ENCODE data around the gene GOLGA6D. TPM values are rescaled to one million over a fixed set of nuclear protein-coding genes. Genes with fewer than 3 reads are reported as not detected.
"Not testable (repeated sequence)": the region's sequence is repeated elsewhere in the genome, so short reads cannot be mapped to it uniquely, and the experiment has no call there.

The GOLGA6D gene
- total RNA-seq, 4 donors from 2014 or later = not detected

- no peak for DNase-seq (ENCODE audit: extremely low spot score)
- 81% methylated on average over 5 of the region's 11 CpGs for WGBS
- no peak overlapping the region for H3K4me3 ChIP-seq
- intact Hi-C loops (cut with DNase I) = loop anchor here (10.0 kb wide), 1 partner anchor 67 kb away; no protein-coding TSS in a partner anchor
- no peak for TF ChIP-seq POLR2AphosphoS5 (IDR thresholded peaks at IDR 0.05)
- TF ChIP-seq POLR2A (IDR thresholded peaks at IDR 0.05; ENCODE audit: low read depth) = no peak
- no peak for TF ChIP-seq EP300 (IDR thresholded peaks at IDR 0.05)
- TF ChIP-seq CTCF (IDR thresholded peaks at IDR 0.05) = no peak
- no peaks in the 10 kb centered on the region for H3K4me1 ChIP-seq
- peaks cover 0 to 59% (median 0%) of the 10 kb centered on the region in 4 donors for H3K27me3 ChIP-seq
- H3K27ac ChIP-seq (replicated peaks in 1 of 4) = no peak overlapping the region
- H3K36me3 ChIP-seq = no peaks in the 10 kb centered on the region
- H3K9me3 ChIP-seq = no peaks in the 10 kb centered on the region
Measured at GRCh38 chr15:75237316-75237982, 45.2 kb upstream of the GOLGA6D start.

- peaks cover 0 to 52% (median 0%) of the 10 kb centered on the region in 4 donors for H3K27me3 ChIP-seq
- DNase-seq (ENCODE audit: extremely low spot score) = no peak
- H3K27ac ChIP-seq (replicated peaks in 1 of 4) = no peak overlapping the region
- no peak for TF ChIP-seq POLR2A (IDR thresholded peaks at IDR 0.05; ENCODE audit: low read depth)
- no peak for TF ChIP-seq EP300 (IDR thresholded peaks at IDR 0.05)
- no peak for TF ChIP-seq POLR2AphosphoS5 (IDR thresholded peaks at IDR 0.05)
- no peak for TF ChIP-seq CTCF (IDR thresholded peaks at IDR 0.05)
- no peaks in the 10 kb centered on the region for H3K36me3 ChIP-seq
- no peak overlapping the region for H3K4me3 ChIP-seq
- H3K4me1 ChIP-seq = no peaks in the 10 kb centered on the region
- intact Hi-C loops (cut with DNase I) = loop anchor here (10.0 kb wide), 1 partner anchor 67 kb away; no protein-coding TSS in a partner anchor
- WGBS = 68% methylated on average over 5 of the region's 5 CpGs
- H3K9me3 ChIP-seq = no peaks in the 10 kb centered on the region
Measured at GRCh38 chr15:75238150-75238549, 44.5 kb upstream of the GOLGA6D start.

- H3K4me1 ChIP-seq; intact Hi-C loops (cut with DNase I); H3K4me3 ChIP-seq; H3K36me3 ChIP-seq; DNase-seq (ENCODE audit: extremely low spot score); H3K27ac ChIP-seq (replicated peaks in 1 of 4); H3K9me3 ChIP-seq: not testable (repeated sequence)
- H3K27me3 ChIP-seq = peaks cover 0 to 26% (median 0%) of the 10 kb centered on the region in 4 donors
- WGBS = 91% methylated on average over 1 of the region's 1 CpG
Measured at GRCh38 chr15:75245741-75246140, 36.9 kb upstream of the GOLGA6D start.

- H3K4me3 ChIP-seq; H3K27ac ChIP-seq (replicated peaks in 1 of 4); H3K4me1 ChIP-seq; intact Hi-C loops (cut with DNase I); DNase-seq (ENCODE audit: extremely low spot score); H3K36me3 ChIP-seq; H3K9me3 ChIP-seq: not testable (repeated sequence)
- WGBS = 74% methylated on average over 6 of the region's 6 CpGs
- H3K27me3 ChIP-seq = peaks cover 0 to 31% (median 0%) of the 10 kb centered on the region in 4 donors
Measured at GRCh38 chr15:75248991-75249390, 33.6 kb upstream of the GOLGA6D start.

GRCh38 chr15:75249726-75250125, 32.9 kb upstream of the GOLGA6D start:
- Histone ChIP-seq H3K36me3 (no peaks in the 10 kb centered on the region), H3K27ac (replicated peaks in 1 of 4) (no peak overlapping the region), H3K4me1 (no peaks in the 10 kb centered on the region), H3K27me3 (peaks cover 0 to 31% (median 0%) of the 10 kb centered on the region in 4 donors), H3K4me3 (no peak overlapping the region), H3K9me3 (no peaks in the 10 kb centered on the region)
- intact Hi-C loops (cut with DNase I) = no loop called here
- no peak for TF ChIP-seq EP300 (IDR thresholded peaks at IDR 0.05)
- no peak for TF ChIP-seq POLR2AphosphoS5 (IDR thresholded peaks at IDR 0.05)
- TF ChIP-seq CTCF (IDR thresholded peaks at IDR 0.05) = no peak
- no peak for TF ChIP-seq POLR2A (IDR thresholded peaks at IDR 0.05; ENCODE audit: low read depth)
- WGBS = 65% methylated on average over 4 of the region's 4 CpGs
- DNase-seq (ENCODE audit: extremely low spot score) = no peak

GRCh38 chr15:75251343-75251742, 31.3 kb upstream of the GOLGA6D start:
- 85% methylated on average over 4 of the region's 4 CpGs for WGBS
- intact Hi-C loops (cut with DNase I); DNase-seq (ENCODE audit: extremely low spot score): not testable (repeated sequence)

GRCh38 chr15:75252285-75252684, 30.4 kb upstream of the GOLGA6D start:
- H3K27ac ChIP-seq (replicated peaks in 1 of 4); H3K4me3 ChIP-seq; DNase-seq (ENCODE audit: extremely low spot score); H3K4me1 ChIP-seq; H3K9me3 ChIP-seq; intact Hi-C loops (cut with DNase I); H3K36me3 ChIP-seq: not testable (repeated sequence)
- 79% methylated on average over 4 of the region's 4 CpGs for WGBS
- H3K27me3 ChIP-seq = peaks cover 0 to 30% (median 0%) of the 10 kb centered on the region in 4 donors

More at GRCh38 chr15:75251343-75251742, 31.3 kb upstream of the GOLGA6D start:
- H3K4me1 ChIP-seq; H3K9me3 ChIP-seq; H3K36me3 ChIP-seq; H3K4me3 ChIP-seq; H3K27ac ChIP-seq (replicated peaks in 1 of 4): not testable (repeated sequence)
- peaks cover 0 to 31% (median 0%) of the 10 kb centered on the region in 4 donors for H3K27me3 ChIP-seq

GRCh38 chr15:75258034-75258433, 24.6 kb upstream of the GOLGA6D start, which contains the start of gene GOLGA6C:
TSS of gene GOLGA6C (plus strand) at chr15:75258334. CDS start at chr15:75258599, 265 bp downstream.
- WGBS = no CpG with 5 or more reads among the region's 2 CpGs
- DNase-seq (ENCODE audit: extremely low spot score); intact Hi-C loops (cut with DNase I): not testable (repeated sequence)

GRCh38 chr15:75258620-75259343, 23.9 kb upstream of the GOLGA6D start:
- intact Hi-C loops (cut with DNase I); H3K9me3 ChIP-seq; H3K4me1 ChIP-seq; H3K36me3 ChIP-seq; H3K27me3 ChIP-seq; H3K27ac ChIP-seq (replicated peaks in 1 of 4); H3K4me3 ChIP-seq; DNase-seq (ENCODE audit: extremely low spot score): not testable (repeated sequence)
- WGBS = no CpG with 5 or more reads among the region's 16 CpGs

More at GRCh38 chr15:75258034-75258433, 24.6 kb upstream of the GOLGA6D start, which contains the start of gene GOLGA6C:
- H3K27me3 ChIP-seq; H3K27ac ChIP-seq (replicated peaks in 1 of 4); H3K4me3 ChIP-seq; H3K9me3 ChIP-seq; H3K36me3 ChIP-seq; H3K4me1 ChIP-seq: not testable (repeated sequence)

Measured in esophagus muscularis mucosa (tissue), 4 donors.